ENCODE data around the gene CYP2W1. TPM values are rescaled to one million over a fixed set of nuclear protein-coding genes. Genes with fewer than 3 reads are reported as not detected.

Gene CYP2W1
- total and polyA plus RNA-seq, 2 donors (not counting 3 experiments of a cell fraction or from before 2014, with no cell fraction given) = not detected

GRCh38 chr7:972676-973309, 10.2 kb upstream of the CYP2W1 start:
- H3K9me1 ChIP-seq (replicated peaks; ENCODE audit: control insufficient read depth, extremely low read depth, insufficient read depth, low read length) = no peaks in the 10 kb centered on the region
- no peak overlapping the region for H3K4me3 ChIP-seq (replicated peaks in 1 of 3; ENCODE audit: insufficient read depth in 1 of 3, low read depth in 1 of 3, low read length in 3 of 3)
- H3K27ac ChIP-seq (ENCODE audit: insufficient read depth, low read depth, low read length) = no peak overlapping the region
- H3K27me3 ChIP-seq (ENCODE audit: control insufficient read depth in 2 of 2, insufficient read depth in 2 of 2, low read length in 2 of 2) = no peaks in the 10 kb centered on the region
- H4K20me1 ChIP-seq (replicated peaks; ENCODE audit: control insufficient read depth, extremely low read depth, insufficient read depth, low read length) = no peaks in the 10 kb centered on the region
- no peak for TF ChIP-seq FOS (IDR thresholded peaks at IDR 0.05; ENCODE audit: borderline replicate concordance, insufficient read depth, low read length)
- no peak for TF ChIP-seq EZH2 (IDR thresholded peaks at IDR 0.05; ENCODE audit: borderline replicate concordance, low read depth, low read length, severe bottlenecking)
- TF ChIP-seq POLR2A (IDR thresholded peaks at IDR 0.05; ENCODE audit: low read depth, low read length) = no peak
- no peak for TF ChIP-seq POLR2AphosphoS5 (IDR thresholded peaks at IDR 0.05; ENCODE audit: insufficient read depth, low read depth, low read length)
- TF ChIP-seq, protein P1, sequence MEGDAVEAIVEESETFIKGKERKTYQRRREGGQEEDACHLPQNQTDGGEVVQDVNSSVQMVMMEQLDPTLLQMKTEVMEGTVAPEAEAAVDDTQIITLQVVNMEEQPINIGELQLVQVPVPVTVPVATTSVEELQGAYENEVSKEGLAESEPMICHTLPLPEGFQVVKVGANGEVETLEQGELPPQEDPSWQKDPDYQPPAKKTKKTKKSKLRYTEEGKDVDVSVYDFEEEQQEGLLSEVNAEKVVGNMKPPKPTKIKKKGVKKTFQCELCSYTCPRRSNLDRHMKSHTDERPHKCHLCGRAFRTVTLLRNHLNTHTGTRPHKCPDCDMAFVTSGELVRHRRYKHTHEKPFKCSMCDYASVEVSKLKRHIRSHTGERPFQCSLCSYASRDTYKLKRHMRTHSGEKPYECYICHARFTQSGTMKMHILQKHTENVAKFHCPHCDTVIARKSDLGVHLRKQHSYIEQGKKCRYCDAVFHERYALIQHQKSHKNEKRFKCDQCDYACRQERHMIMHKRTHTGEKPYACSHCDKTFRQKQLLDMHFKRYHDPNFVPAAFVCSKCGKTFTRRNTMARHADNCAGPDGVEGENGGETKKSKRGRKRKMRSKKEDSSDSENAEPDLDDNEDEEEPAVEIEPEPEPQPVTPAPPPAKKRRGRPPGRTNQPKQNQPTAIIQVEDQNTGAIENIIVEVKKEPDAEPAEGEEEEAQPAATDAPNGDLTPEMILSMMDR (IDR thresholded peaks at IDR 0.05; ENCODE audit: extremely low read depth in 1 of 2, insufficient read depth in 1 of 2, low read depth in 1 of 2, low read length in 2 of 2) = no peak
- TF ChIP-seq, protein P2, sequence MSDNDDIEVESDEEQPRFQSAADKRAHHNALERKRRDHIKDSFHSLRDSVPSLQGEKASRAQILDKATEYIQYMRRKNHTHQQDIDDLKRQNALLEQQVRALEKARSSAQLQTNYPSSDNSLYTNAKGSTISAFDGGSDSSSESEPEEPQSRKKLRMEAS (IDR thresholded peaks at IDR 0.05; ENCODE audit: insufficient read depth, insufficient read length) = no peak
- TF ChIP-seq MYC (IDR thresholded peaks at IDR 0.05; ENCODE audit: low read depth, low read length) = no peak
- BruUV-seq (replicated peaks) = no TSS peak
- ChIA-PET CTCF (interaction anchor here (1.3 to 1.6 kb wide), 5 partner anchors 15 to 204 kb away, joined by 3 to 5 read pairs (median 4); partner anchors contain the start of gene GPR146), POLR2A (no interaction called here)
- intact Hi-C loops (cut with micrococcal nuclease) = no loop called here
- dilution Hi-C loops (cut with MboI; ENCODE audit: extremely low pct_ligation_motif_present, low sequenced_read_pairs) = no loop called here
- H3K4me2 ChIP-seq (ENCODE audit: insufficient read depth, low read length) = no peak overlapping the region
- H3K9ac ChIP-seq (replicated peaks; ENCODE audit: extremely low read depth, insufficient read depth, low read length) = no peak overlapping the region
- DNase-seq (ENCODE audit: low read depth, low spot score) (no peak), FAIRE-seq (peak; percentile 31)
- peaks cover 19% of the 10 kb centered on the region in 2 experiments for H3K36me3 ChIP-seq (ENCODE audit: control insufficient read depth in 2 of 2, extremely low read depth in 1 of 2, insufficient read depth in 2 of 2, low read length in 2 of 2)
- H3K4me1 ChIP-seq (ENCODE audit: control insufficient read depth, extremely low read depth, insufficient read depth, low read length) = peaks cover 9% of the 10 kb centered on the region
- H3K9me3 ChIP-seq (replicated peaks; ENCODE audit: control insufficient read depth, insufficient read depth, low read length) = no peaks in the 10 kb centered on the region
- H3K79me2 ChIP-seq (ENCODE audit: control insufficient read depth, insufficient read depth, low read length) = peaks cover 45% of the 10 kb centered on the region
- no peak overlapping the region for H2AFZ ChIP-seq (ENCODE audit: low read depth, low read length)

All from endothelial cell of umbilical vein (primary cell).